WTC11 (cell line): ENCODE measurements around the gene ALKBH7. TPM values are rescaled to one million over a fixed set of nuclear protein-coding genes. Genes with fewer than 3 reads are reported as not detected.
"Not testable (repeated sequence)": the region's sequence is repeated elsewhere in the genome, so short reads cannot be mapped to it uniquely, and the experiment has no call there.

Experiments
- ATAC-seq: fragments of 200-7000 bp; cut with Tn5 transposase; 2 replicates; pipeline ENCODE4 v1.10.0; 2021; ENCODE audit warnings: mild to moderate bottlenecking, moderate library complexity
- CTCF ChIA-PET: fragments of 300-600 bp; sonication (Branson Sonifier 250); formaldehyde crosslinking; loops from one replicate; lab custom pipeline; 2021; ENCODE audit warnings: antibody characterized with exemption; lab: Charles Lee
- POLR2A ChIA-PET: fragments of 350-600 bp; sonication (Branson Sonifier 250); formaldehyde crosslinking; loops from one replicate; lab custom pipeline; 2021; ENCODE audit warnings: antibody characterized with exemption; lab: Charles Lee
- DNase-seq: peaks from one replicate; pipeline ENCODE4 v3.0.0; 2021; ENCODE audit warnings: low spot score
- H3K27ac Mint-ChIP-seq: 2 replicates; pipeline ENCODE4 v1.8.0; 2021; ENCODE audit warnings: mixed read lengths
- H3K27me3 Mint-ChIP-seq: 2 replicates; pipeline ENCODE4 v1.8.0; 2021; ENCODE audit warnings: low read depth, mild to moderate bottlenecking, moderate library complexity, mixed read lengths
- H3K36me3 Mint-ChIP-seq: 2 replicates; pipeline ENCODE4 v1.8.0; 2021; ENCODE audit warnings: mixed read lengths
- H3K4me1 Mint-ChIP-seq: 2 replicates; pipeline ENCODE4 v1.8.0; 2022; ENCODE audit warnings: mixed read lengths
- H3K4me3 Mint-ChIP-seq: 2 replicates; pipeline ENCODE4 v1.8.0; 2021; ENCODE audit warnings: mild to moderate bottlenecking, moderate library complexity, mixed read lengths
- H3K9me3 Mint-ChIP-seq: 2 replicates; pipeline ENCODE4 v1.8.0; 2021; ENCODE audit warnings: mixed read lengths
- ATF2 ChIP-seq: sonication (generic); formaldehyde crosslinking; IDR thresholded peaks from 2 replicates; pipeline ENCODE4 v1.8.1; 2022; ENCODE audit warnings: low read depth, missing genetic modification reagents, borderline replicate concordance
- ERG ChIP-seq: fragments of 250-450 bp; sonication (Bioruptor Pico); IDR thresholded peaks from 2 replicates; pipeline ENCODE4 v1.8.0; 2021; ENCODE audit warnings: mild to moderate bottlenecking
- GABPB1 ChIP-seq: sonication (generic); formaldehyde crosslinking; IDR thresholded peaks from 2 replicates; pipeline ENCODE4 v1.8.1; 2023; ENCODE audit warnings: mild to moderate bottlenecking, missing genetic modification reagents
- GRHL2 ChIP-seq: fragments of 250-450 bp; sonication (Bioruptor Pico); IDR thresholded peaks from 2 replicates; pipeline ENCODE4 v1.8.0; 2022; ENCODE audit warnings: mild to moderate bottlenecking, moderate library complexity; ENCODE audit not compliant: insufficient replicate concordance, severe bottlenecking
- GTF2I ChIP-seq: fragments of 250-450 bp; sonication (Bioruptor Pico); conservative IDR thresholded peaks from 2 replicates; pipeline ENCODE4 v1.4.0; 2021; ENCODE audit warnings: mild to moderate bottlenecking
- KAT7 ChIP-seq: sonication (generic); formaldehyde crosslinking; IDR thresholded peaks from 2 replicates; pipeline ENCODE4 v1.8.1; 2023; ENCODE audit warnings: missing genetic modification reagents, mild to moderate bottlenecking, borderline replicate concordance
- MXD4 ChIP-seq: fragments of 250-450 bp; sonication (Bioruptor Pico); IDR thresholded peaks from 2 replicates; pipeline ENCODE4 v1.8.0; 2021; ENCODE audit warnings: mild to moderate bottlenecking, moderate library complexity, borderline replicate concordance
- NR1H2 ChIP-seq: sonication (generic); formaldehyde crosslinking; IDR thresholded peaks from 2 replicates; pipeline ENCODE4 v1.9.0; 2021; ENCODE audit warnings: mild to moderate bottlenecking, moderate library complexity, missing genetic modification reagents
- STAT6 ChIP-seq: sonication (generic); formaldehyde crosslinking; conservative IDR thresholded peaks from 2 replicates; pipeline ENCODE4 v1.8.1; 2023; ENCODE audit warnings: mild to moderate bottlenecking, low read depth, missing genetic modification reagents, moderate library complexity
- USF1 ChIP-seq: sonication (generic); formaldehyde crosslinking; IDR thresholded peaks from 2 replicates; pipeline ENCODE4 v1.8.0; 2022; ENCODE audit warnings: mild to moderate bottlenecking, missing genetic modification reagents
- ZNF138 ChIP-seq: sonication (generic); formaldehyde crosslinking; conservative IDR thresholded peaks from 2 replicates; pipeline ENCODE4 v1.8.1; 2022; ENCODE audit warnings: mild to moderate bottlenecking, moderate library complexity, missing genetic modification reagents
- ZNF396 ChIP-seq: fragments of 250-450 bp; sonication (Bioruptor Pico); IDR thresholded peaks from 2 replicates; pipeline ENCODE4 v1.8.0; 2021; ENCODE audit warnings: mild to moderate bottlenecking, moderate library complexity, borderline replicate concordance
- total RNA-seq: library from RNA; stranded (reverse); gene quantifications from 3 replicates; pipeline ENCODE4 v1.2.3, GENCODE V29; 2021
- TF ChIP-seq, protein P1 (sequence below): sonication (generic); formaldehyde crosslinking; conservative IDR thresholded peaks from 2 replicates; pipeline ENCODE4 v1.8.1; 2022; ENCODE audit warnings: mild to moderate bottlenecking, missing genetic modification reagents
- TF ChIP-seq, protein P2 (sequence below): sonication (generic); formaldehyde crosslinking; IDR thresholded peaks from 2 replicates; pipeline ENCODE4 v1.8.1; 2022; ENCODE audit warnings: mild to moderate bottlenecking, missing genetic modification reagents, moderate library complexity, borderline replicate concordance
- TF ChIP-seq, protein P3 (sequence below): sonication (generic); formaldehyde crosslinking; IDR thresholded peaks from 2 replicates; pipeline ENCODE4 v1.8.0; 2023; ENCODE audit warnings: missing genetic modification reagents

The ALKBH7 gene
- total RNA-seq, 1 experiment from 2014 or later = 96.4 TPM

- ATAC-seq = no peak
- Mint-ChIP-seq H3K27ac (no peak overlapping the region), H3K36me3 (peaks cover 6% of the 10 kb centered on the region), H3K9me3 (no peaks in the 10 kb centered on the region)
- TF ChIP-seq MXD4 (CRISPR knock-in tag) (no peak), ERG (CRISPR knock-in tag) (no peak), GTF2I (CRISPR knock-in tag) (no peak), GRHL2 (no peak), ATF2 (CRISPR knock-in tag) (no peak)
- TF ChIP-seq, protein P1, sequence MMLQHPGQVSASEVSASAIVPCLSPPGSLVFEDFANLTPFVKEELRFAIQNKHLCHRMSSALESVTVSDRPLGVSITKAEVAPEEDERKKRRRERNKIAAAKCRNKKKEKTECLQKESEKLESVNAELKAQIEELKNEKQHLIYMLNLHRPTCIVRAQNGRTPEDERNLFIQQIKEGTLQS (CRISPR knock-in tag) = no peak
- TF ChIP-seq, all 79 proteins: peak for 0
- no peak for DNase-seq
- ChIA-PET CTCF (interaction anchor here (2.1 kb wide), 1 partner anchor 13 kb away, joined by 18 read pairs; the partner anchor contains the start of gene ALKBH7), POLR2A (no interaction called here)
- H3K4me1 Mint-ChIP-seq = peaks cover 5% of the 10 kb centered on the region; the same call in 1 of the 2 replicates
- H3K27me3 Mint-ChIP-seq = peaks cover 8% of the 10 kb centered on the region; the same call in 1 of the 2 replicates
- no peak overlapping the region for H3K4me3 Mint-ChIP-seq
These were observed 12.8 kb upstream of the ALKBH7 start for GRCh38 chr19:6359568-6360341.

DNA sequence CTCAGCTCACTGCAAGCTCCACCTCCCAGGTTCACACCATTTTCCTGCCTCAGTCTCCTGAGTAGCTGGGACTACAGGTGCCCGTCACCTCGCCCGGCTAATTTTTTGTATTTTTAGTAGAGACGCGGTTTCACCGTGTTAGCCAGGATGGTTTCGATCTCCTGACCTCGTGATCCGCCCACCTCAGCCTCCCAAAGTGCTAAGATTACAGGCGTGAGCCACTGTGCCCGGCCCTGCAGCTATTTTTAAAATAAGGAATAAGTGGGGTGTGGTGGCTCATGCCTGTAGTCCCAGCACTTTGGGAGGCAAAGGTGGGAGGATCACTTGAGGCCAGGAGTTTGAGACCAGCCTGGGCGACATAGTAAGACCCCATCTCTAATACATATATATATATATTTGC is 12.1 kb upstream of the ALKBH7 start:
- H3K9me3 Mint-ChIP-seq, H3K4me1 Mint-ChIP-seq, H3K27ac Mint-ChIP-seq, ATAC-seq, H3K4me3 Mint-ChIP-seq, DNase-seq, H3K27me3 Mint-ChIP-seq: not testable (repeated sequence)
- peaks cover 12% of the 10 kb centered on the region for H3K36me3 Mint-ChIP-seq
- POLR2A ChIA-PET = interaction anchor here (0.9 kb wide), 1 partner anchor 33 kb away, joined by 4 read pairs; the partner anchor contains the start of gene GTF2F1
- CTCF ChIA-PET = interaction anchor here (0.5 to 2.1 kb wide), 2 partner anchors 12 to 77 kb away, joined by 4 to 18 read pairs; partner anchors contain the start of gene ALKBH7

GRCh38 chr19:6360857-6361216 is 11.8 kb upstream of the ALKBH7 start:
- H3K27ac Mint-ChIP-seq, ATAC-seq, H3K9me3 Mint-ChIP-seq, H3K27me3 Mint-ChIP-seq, DNase-seq, H3K4me1 Mint-ChIP-seq: not testable (repeated sequence)
- ChIA-PET CTCF (interaction anchor here (0.5 to 2.1 kb wide), 6 partner anchors 12 to 142 kb away, joined by 3 to 18 read pairs (median 4); partner anchors contain the start of gene ALKBH7), POLR2A (interaction anchor here (0.9 to 1.5 kb wide), 2 partner anchors 12 to 32 kb away, joined by 4 to 11 read pairs; partner anchors contain the start of genes ALKBH7 and GTF2F1)
- Mint-ChIP-seq H3K4me3 (peak overlapping the region; percentile 83), H3K36me3 (peaks cover 16% of the 10 kb centered on the region)

- ChIA-PET CTCF (no interaction called here), POLR2A (interaction anchor here (1.5 kb wide), 1 partner anchor 11 kb away, joined by 11 read pairs; the partner anchor contains the start of gene ALKBH7)
- ATAC-seq = peak; percentile 9
- Mint-ChIP-seq H3K27ac (no peak overlapping the region), H3K9me3 (no peaks in the 10 kb centered on the region), H3K36me3 (peaks cover 23% of the 10 kb centered on the region), H3K4me1 (peaks cover 5% of the 10 kb centered on the region; the same call in 1 of the 2 replicates), H3K27me3 (peaks cover 8% of the 10 kb centered on the region; the same call in 1 of the 2 replicates), H3K4me3 (peak overlapping the region; percentile 83)
- DNase-seq = no peak
- no peak for TF ChIP-seq NR1H2 (CRISPR knock-in tag)
- TF ChIP-seq, protein P2, sequence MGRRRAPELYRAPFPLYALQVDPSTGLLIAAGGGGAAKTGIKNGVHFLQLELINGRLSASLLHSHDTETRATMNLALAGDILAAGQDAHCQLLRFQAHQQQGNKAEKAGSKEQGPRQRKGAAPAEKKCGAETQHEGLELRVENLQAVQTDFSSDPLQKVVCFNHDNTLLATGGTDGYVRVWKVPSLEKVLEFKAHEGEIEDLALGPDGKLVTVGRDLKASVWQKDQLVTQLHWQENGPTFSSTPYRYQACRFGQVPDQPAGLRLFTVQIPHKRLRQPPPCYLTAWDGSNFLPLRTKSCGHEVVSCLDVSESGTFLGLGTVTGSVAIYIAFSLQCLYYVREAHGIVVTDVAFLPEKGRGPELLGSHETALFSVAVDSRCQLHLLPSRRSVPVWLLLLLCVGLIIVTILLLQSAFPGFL = no peak
- TF ChIP-seq USF1 = no peak
- TF ChIP-seq ZNF396 = no peak
- no peak for TF ChIP-seq ZNF138
- TF ChIP-seq, protein P3, sequence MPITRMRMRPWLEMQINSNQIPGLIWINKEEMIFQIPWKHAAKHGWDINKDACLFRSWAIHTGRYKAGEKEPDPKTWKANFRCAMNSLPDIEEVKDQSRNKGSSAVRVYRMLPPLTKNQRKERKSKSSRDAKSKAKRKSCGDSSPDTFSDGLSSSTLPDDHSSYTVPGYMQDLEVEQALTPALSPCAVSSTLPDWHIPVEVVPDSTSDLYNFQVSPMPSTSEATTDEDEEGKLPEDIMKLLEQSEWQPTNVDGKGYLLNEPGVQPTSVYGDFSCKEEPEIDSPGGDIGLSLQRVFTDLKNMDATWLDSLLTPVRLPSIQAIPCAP (CRISPR knock-in tag) = no peak
- TF ChIP-seq GTF2I (CRISPR knock-in tag) = no peak
- no peak for TF ChIP-seq GABPB1 (CRISPR knock-in tag)
- TF ChIP-seq STAT6 (CRISPR knock-in tag) = no peak
- TF ChIP-seq KAT7 (CRISPR knock-in tag) = no peak
These were observed 10.6 kb upstream of the ALKBH7 start for GRCh38 chr19:6362027-6362350.
